Skin of body (tissue), 2 donors: Measurements from ENCODE around the gene MTCL1. TPM values are rescaled to one million over a fixed set of nuclear protein-coding genes. Genes with fewer than 3 reads are reported as not detected.

Experiments
- DNase-seq: peaks from one replicate; lab custom pipeline; 2025; lab: John Stamatoyannopoulos, UW
- total RNA-seq: library from RNA; depleted of rRNA; stranded (reverse); fragments of >200 nt; gene quantifications from one replicate; pipeline ENCODE4 v1.2.3, GENCODE V29; 2014

The MTCL1 gene
- total RNA-seq, 1 donor from 2014 or later, result 10.7 TPM

- DNase-seq, result no peak
Measured at GRCh38 chr18:8807488-8807805, 102.1 kb downstream of the MTCL1 start.

GRCh38 chr18:8808001-8808400 is 102.6 kb downstream of the MTCL1 start:
- DNase-seq, result no peak

DNA sequence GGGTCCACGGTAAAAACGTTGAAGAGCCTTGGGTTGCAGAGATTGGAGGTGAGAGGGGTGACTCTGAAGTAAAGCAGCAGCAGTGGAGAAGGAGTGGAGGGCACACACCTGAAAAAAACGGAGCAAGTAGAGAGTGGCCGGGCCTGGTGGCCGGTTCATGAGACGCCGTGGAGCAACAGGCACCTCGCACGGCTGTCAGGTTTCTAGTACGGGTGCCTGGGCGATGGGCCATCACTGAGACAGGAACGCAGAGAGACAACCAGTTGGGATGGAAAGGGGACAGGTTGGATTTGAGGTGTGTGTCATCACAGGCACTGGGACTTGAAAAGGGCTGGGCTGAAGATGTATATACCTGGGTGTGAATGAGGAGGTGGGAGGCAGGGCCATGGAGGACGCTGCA is 104.2 kb downstream of the MTCL1 start:
- DNase-seq, result no peak

- no peak for DNase-seq
Measured at GRCh38 chr18:8810157-8810556, 104.8 kb downstream of the MTCL1 start.

DNA sequence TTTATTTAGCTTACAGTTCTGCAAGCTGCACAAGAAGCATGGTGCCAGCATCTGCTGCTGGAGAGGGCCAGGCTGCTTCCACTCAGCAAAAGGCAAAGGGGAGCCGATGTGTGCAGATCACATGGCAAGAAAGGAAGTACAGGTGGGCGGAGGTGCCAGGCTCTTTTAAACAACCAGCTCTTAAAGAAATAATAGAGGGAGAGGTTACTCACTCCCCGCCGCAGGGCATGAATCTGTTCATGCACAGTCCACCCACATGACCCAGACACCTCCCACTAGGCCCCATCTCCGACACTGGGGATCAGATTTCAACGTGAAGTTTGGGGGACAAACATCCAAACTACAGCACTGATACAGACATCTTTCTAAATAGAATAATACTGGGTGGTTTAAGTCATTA is 105.8 kb downstream of the MTCL1 start:
- no peak for DNase-seq

GRCh38 chr18:8812631-8813030 is 107.3 kb downstream of the MTCL1 start:
- no peak for DNase-seq

- DNase-seq, result peak; percentile 41
Measured at GRCh38 chr18:8813611-8814010, 108.3 kb downstream of the MTCL1 start.

GRCh38 chr18:8814206-8814605 is 108.8 kb downstream of the MTCL1 start:
- DNase-seq, result no peak

GRCh38 chr18:8816220-8816619 is 110.9 kb downstream of the MTCL1 start:
- peak; percentile 88 for DNase-seq

- no peak for DNase-seq
Measured at GRCh38 chr18:8816816-8817215, 111.5 kb downstream of the MTCL1 start.

GRCh38 chr18:8818982-8819381 is 113.6 kb downstream of the MTCL1 start:
- DNase-seq, result no peak

DNA sequence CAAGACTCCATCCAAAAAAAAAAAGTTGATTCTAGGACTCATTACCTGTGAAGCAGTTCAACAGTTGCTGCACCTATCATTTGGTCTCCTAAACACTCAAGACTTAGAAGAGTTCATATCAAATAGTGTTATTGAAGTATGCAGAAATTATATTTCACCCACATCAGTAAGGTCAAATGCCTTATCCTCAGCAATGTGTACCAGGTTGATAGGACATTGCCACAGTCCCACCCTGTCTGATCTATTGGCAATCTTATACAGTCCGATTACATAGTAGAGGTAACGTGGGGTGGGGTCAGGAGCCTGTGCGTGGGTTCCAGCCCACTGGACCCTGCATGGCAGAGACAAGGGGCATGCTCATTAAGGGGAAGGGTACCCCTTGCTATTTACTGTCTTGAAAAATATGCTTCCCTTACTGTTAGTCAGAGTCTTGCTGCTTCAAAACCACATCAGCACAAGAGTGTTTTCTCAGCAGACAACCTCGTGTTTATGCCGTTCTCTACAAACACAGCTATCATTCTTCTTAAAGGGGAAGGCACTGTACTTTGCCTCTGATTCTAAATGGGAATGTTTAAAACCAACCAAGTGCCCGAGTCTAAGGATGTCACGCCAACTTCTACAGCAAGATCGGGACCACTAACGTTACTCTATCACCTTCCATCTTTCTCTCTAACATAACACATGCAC is 115.2 kb downstream of the MTCL1 start:
- DNase-seq, result no peak

- DNase-seq, result no peak
Measured at GRCh38 chr18:8821083-8821465, 115.7 kb downstream of the MTCL1 start.

GRCh38 chr18:8821531-8821930 is 116.2 kb downstream of the MTCL1 start:
- DNase-seq, result no peak

DNA sequence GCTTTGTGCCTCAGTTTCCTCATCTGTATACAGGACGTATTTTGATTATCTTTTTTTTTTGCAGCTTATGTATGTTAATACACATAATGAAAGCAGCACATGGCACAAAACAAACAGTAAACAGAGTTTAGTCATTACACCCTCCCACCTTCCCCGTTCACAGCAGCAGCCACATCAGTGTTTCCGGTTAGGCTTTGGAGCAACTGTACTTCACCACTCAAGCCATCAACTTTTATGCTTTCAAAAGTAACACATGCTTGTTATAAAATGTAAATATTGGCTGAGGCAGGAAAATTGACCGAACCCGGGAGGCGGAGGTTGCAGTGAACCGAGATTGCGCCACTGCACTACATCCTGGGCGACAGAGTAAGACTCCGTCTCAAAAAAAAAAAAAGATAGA is 117.3 kb downstream of the MTCL1 start:
- no peak for DNase-seq

DNA sequence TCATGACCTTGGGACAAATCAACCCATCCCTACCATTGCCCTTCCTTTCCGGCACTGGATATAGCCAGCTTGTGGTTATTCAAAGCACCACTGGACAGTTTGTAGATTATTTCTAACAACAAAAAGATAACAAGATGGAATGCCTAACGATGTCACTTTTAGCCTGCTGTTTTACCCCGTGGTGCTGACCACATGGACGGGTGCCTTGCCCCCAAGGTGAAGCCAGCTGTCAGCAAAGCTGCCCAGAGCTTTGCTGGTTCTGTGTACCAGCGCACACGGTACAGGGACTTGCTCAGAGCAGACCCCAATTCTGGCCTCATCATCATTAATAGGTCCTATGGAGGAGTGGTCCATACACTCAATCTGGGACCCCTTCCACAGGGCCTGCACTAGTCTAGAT is 118.2 kb downstream of the MTCL1 start:
- DNase-seq, result no peak

- no peak for DNase-seq
Measured at GRCh38 chr18:8824846-8825245, 119.5 kb downstream of the MTCL1 start.

- DNase-seq, result no peak
Measured at GRCh38 chr18:8825273-8825672, 119.9 kb downstream of the MTCL1 start.

DNA sequence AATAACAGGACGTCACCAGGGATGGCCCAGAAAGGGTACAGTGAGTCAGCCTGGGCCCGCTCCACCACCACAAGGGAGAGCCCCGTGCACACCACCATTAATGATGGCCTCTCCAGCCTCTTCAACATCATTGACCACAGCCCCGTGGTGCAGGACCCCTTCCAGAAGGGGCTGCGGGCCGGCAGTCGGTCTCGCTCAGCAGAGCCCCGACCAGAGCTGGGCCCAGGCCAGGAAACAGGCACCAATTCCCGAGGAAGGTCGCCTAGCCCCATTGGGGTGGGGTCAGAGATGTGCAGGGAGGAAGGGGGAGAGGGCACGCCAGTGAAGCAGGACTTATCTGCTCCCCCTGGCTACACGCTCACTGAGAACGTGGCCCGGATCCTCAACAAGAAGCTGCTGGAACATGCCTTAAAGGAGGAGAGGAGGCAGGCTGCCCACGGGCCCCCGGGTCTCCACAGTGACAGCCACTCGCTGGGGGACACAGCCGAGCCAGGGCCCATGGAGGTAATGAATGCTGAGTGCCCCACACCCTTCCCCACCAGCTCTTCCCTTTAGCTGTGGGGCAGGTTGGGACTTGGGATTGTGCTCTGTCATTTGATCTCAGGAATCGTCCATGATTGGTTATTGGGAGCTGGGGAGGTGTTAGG is 120.5 kb downstream of the MTCL1 start:
- no peak for DNase-seq

- no peak for DNase-seq
Measured at GRCh38 chr18:8826514-8826913, 121.2 kb downstream of the MTCL1 start.

DNA sequence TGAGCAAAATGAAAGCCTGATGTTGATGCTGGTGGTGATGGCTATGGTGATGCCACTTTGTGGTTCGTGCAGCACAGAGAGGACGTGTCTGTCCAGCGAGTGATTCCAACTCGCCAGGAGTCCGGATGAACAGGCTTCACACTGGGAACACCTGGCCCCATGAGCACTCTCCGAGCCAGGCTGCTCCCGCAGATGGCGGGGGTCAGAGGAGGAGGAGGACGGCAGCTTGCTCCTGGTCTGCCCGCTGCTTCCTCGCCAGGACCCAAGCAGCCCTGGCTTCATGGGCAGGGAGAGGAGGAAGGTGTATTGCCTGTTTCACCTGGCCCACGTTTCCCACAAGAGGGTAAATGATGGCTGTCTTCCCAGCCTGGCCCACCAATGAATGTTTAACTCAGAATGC is 121.6 kb downstream of the MTCL1 start:
- no peak for DNase-seq

- no peak for DNase-seq
Measured at GRCh38 chr18:8828300-8828699, 122.9 kb downstream of the MTCL1 start.

GRCh38 chr18:8828798-8829197 is 123.4 kb downstream of the MTCL1 start:
- DNase-seq, result no peak
